CD14-positive monocyte (primary cell): Measurements from ENCODE around the gene DAP3. TPM values are rescaled to one million over a fixed set of nuclear protein-coding genes. Genes with fewer than 3 reads are reported as not detected.
A peak's percentile ranks its signal among the peaks of the same experiment; 100 is the strongest.

ENCODE experiments used
- DNase-seq, 3 donors: peaks; one replicate each; pipeline ENCODE4 v3.0.0-alpha.2; 2011 to 2022
- H2AFZ ChIP-seq: 2 replicates; pipeline ENCODE4 v1.6.0; 2012; ENCODE audit warnings: mild to moderate bottlenecking, low read depth, low read length, inconsistent platforms; ENCODE audit not compliant: insufficient read depth, poor library complexity, severe bottlenecking
- H3K27ac ChIP-seq, 2 donors: 1 replicate in 1 of 2; 2 replicates in 1 of 2; pipeline ENCODE4 v1.5.1; 2012 to 2013; ENCODE audit warnings: low read length in 2 of 2, control low read depth in 1 of 2, inconsistent platforms in 1 of 2, low read depth in 1 of 2, mild to moderate bottlenecking in 1 of 2
- H3K27me3 ChIP-seq, 2 donors: one replicate each; pipeline versions ENCODE4 v1.6.0 to v1.6.1; 2011 to 2013; ENCODE audit warnings: low read length in 2 of 2; ENCODE audit not compliant: control insufficient read depth in 2 of 2, insufficient read depth in 2 of 2
- H3K36me3 ChIP-seq, 2 donors: replicated peaks in 1 of 2; 1 replicate in 1 of 2; 2 replicates in 1 of 2; pipeline versions ENCODE4 v1.5.1 to v1.6.1; 2012 to 2013; ENCODE audit warnings: low read length in 2 of 2, control low read depth in 1 of 2, inconsistent platforms in 1 of 2, mild to moderate bottlenecking in 1 of 2; ENCODE audit not compliant: insufficient read depth in 2 of 2, control insufficient read depth in 1 of 2
- H3K4me1 ChIP-seq, 2 donors: 1 replicate in 1 of 2; 2 replicates in 1 of 2; pipeline versions ENCODE4 v1.5.1 to v1.6.1; 2012 to 2013; ENCODE audit warnings: low read length in 2 of 2, control low read depth in 1 of 2, inconsistent platforms in 1 of 2, mild to moderate bottlenecking in 1 of 2, moderate library complexity in 1 of 2; ENCODE audit not compliant: insufficient read depth in 2 of 2, control insufficient read depth in 1 of 2
- H3K4me2 ChIP-seq: replicated peaks from 2 replicates; pipeline ENCODE3; 2012; ENCODE audit warnings: low read length, moderate library complexity, mild to moderate bottlenecking; ENCODE audit not compliant: poor library complexity, severe bottlenecking; ENCODE audit errors: extremely low read depth
- H3K4me3 ChIP-seq, 3 experiments: fragments of 200-600 bp in 1 of 3; sonication (generic) in 1 of 3; replicated peaks in 1 of 3; 1 replicate in 2 of 3; 2 replicates in 1 of 3; pipeline ENCODE4 v1.5.1; 2011 to 2013; ENCODE audit warnings: low read length in 3 of 3, mild to moderate bottlenecking in 3 of 3, control low read depth in 2 of 3, low read depth in 2 of 3, inconsistent platforms in 1 of 3, moderate library complexity in 1 of 3
- H3K79me2 ChIP-seq: 2 replicates; pipeline ENCODE4 v1.6.0; 2012; ENCODE audit warnings: mild to moderate bottlenecking, control low read depth, inconsistent platforms, low read length, moderate library complexity; ENCODE audit not compliant: insufficient read depth
- H3K9ac ChIP-seq: 2 replicates; pipeline ENCODE4 v1.6.0; 2017; ENCODE audit warnings: low read length, mild to moderate bottlenecking; ENCODE audit not compliant: insufficient read depth, poor library complexity, severe bottlenecking
- H3K9me3 ChIP-seq, 2 donors: replicated peaks in 1 of 2; 1 replicate in 1 of 2; 2 replicates in 1 of 2; pipeline versions ENCODE4 v1.5.1 to v1.6.1; 2012 to 2013; ENCODE audit warnings: low read length in 2 of 2, control low read depth in 1 of 2; ENCODE audit not compliant: control insufficient read depth in 1 of 2, insufficient read depth in 1 of 2
- H4K20me1 ChIP-seq: 2 replicates; pipeline ENCODE4 v1.6.0; 2012; ENCODE audit warnings: mild to moderate bottlenecking, low read length, control low read depth, moderate library complexity; ENCODE audit not compliant: insufficient read depth
- H3K27ac Mint-ChIP-seq, 7 donors: one replicate each; pipeline ENCODE4 v1.8.0; 2020; ENCODE audit warnings: mild to moderate bottlenecking in 7 of 7, mixed read lengths in 7 of 7, moderate library complexity in 6 of 7, inconsistent platforms in 2 of 7
- H3K27me3 Mint-ChIP-seq, 3 donors: one replicate each; pipeline ENCODE4 v1.8.0; 2021 to 2022; ENCODE audit warnings: low read depth in 3 of 3, mild to moderate bottlenecking in 3 of 3, mixed read lengths in 3 of 3, moderate library complexity in 3 of 3, inconsistent platforms in 1 of 3
- H3K36me3 Mint-ChIP-seq, 2 donors: one replicate each; pipeline ENCODE4 v1.8.0; 2020; ENCODE audit warnings: mixed read lengths in 2 of 2, inconsistent platforms in 1 of 2, mild to moderate bottlenecking in 1 of 2
- H3K4me1 Mint-ChIP-seq: one replicate; pipeline ENCODE4 v1.8.0; 2020; ENCODE audit warnings: mild to moderate bottlenecking, mixed read lengths
- H3K4me3 Mint-ChIP-seq, 2 donors: one replicate each; pipeline ENCODE4 v1.8.0; 2020; ENCODE audit warnings: mild to moderate bottlenecking in 2 of 2, mixed read lengths in 2 of 2, moderate library complexity in 1 of 2
- H3K9me3 Mint-ChIP-seq, 7 donors: one replicate each; pipeline ENCODE4 v1.8.0; 2020 to 2022; ENCODE audit warnings: mixed read lengths in 7 of 7, mild to moderate bottlenecking in 6 of 7, moderate library complexity in 6 of 7, inconsistent platforms in 2 of 7
- WGBS: methylation state at CpG from one replicate; pipeline ENCODE4 v1.1.5; 2013; ENCODE audit warnings: missing lambda C conversion rate; ENCODE audit not compliant: insufficient coverage; 5-methylcytosine and 5-hydroxymethylcytosine counted together
- intact Hi-C, 2 donors: fragments of 100-400 bp; cut with micrococcal nuclease; formaldehyde crosslinking; loops; one replicate each; pipeline versions ENCODE4 v1.15.0 to v1.15.1; 2023
- polyA plus RNA-seq, 3 donors: library from polyadenylated mRNA; depleted of rRNA in 1 of 3; unstranded in 2 of 3; stranded (reverse) in 1 of 3; fragments of 300-500 nt in 2 of 3; fragments of >200 nt in 1 of 3; fragmentation: Illumina TruSeq in 2 of 3; gene quantifications; 1 replicate in 2 of 3; 2 replicates in 1 of 3; pipeline ENCODE4 v1.2.3, GENCODE V29; 2012 to 2021
- TF ChIP-seq, protein P1 (sequence below): fragments of 200-600 bp; IDR thresholded peaks from one replicate; pipeline ENCODE4 v1.8.0; 2022; ENCODE audit warnings: antibody characterized with exemption, mild to moderate bottlenecking

The DAP3 gene
- polyA plus RNA-seq, 3 donors, result 69.0 to 79.3 (median 72.7) TPM

DNA sequence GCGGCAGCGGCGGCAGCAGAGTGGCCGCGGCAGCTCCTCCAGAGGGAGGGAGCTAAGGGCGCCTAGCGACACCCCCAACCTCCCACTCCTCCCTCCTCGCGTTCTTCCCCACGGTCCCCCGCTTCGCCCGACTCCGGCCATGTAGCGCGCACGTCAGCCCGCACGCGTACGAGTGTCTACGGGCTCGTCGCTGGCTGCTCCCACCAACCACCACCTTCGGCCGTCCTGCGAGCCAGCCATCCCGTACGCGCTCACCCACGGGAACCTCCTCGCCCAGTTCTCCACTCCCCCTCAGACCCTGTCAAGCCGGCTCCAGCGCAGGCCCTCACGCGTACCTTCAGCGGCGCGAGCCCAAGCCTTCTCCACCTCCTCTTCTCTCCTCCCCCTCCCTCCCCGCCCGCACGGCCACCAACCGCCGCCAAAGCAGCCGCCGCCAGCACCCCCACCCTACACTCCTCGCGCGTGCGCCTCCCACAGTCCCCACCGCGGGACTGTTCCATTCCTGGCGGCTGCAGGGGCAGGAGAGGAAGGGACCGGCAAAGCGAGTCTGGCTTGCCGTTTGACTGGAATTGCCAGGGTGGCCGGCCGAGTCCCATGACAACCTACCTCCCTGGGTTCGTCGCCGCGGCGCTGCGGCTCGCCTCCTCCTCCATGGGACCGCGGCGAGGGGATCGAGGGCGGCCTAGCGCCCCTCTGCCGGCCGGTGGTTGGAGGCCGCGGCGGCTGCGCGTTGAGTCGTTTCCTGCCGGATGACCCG lies 389 bp upstream of the DAP3 start, which contains the start of gene YY1AP1:
Gene YY1AP1, minus strand, starts transcription at position 451 of the 757 bp plus-strand sequence. CDS start 8,338 bp downstream, outside the sequence.
- peaks cover 40% of the 10 kb centered on the region for H3K4me1 Mint-ChIP-seq
- H3K4me3 Mint-ChIP-seq, result peak within 1 kb of the TSS; percentile 95 to 98
- Histone ChIP-seq H3K4me1 (peaks cover 18 to 29% of the 10 kb centered on the region in 2 donors), H3K9me3 (peaks cover 6 to 7% of the 10 kb centered on the region in 2 donors), H4K20me1 (peaks cover 37% of the 10 kb centered on the region), H3K36me3 (peaks cover 15 to 30% of the 10 kb centered on the region in 2 donors), H3K27ac (peak within 1 kb of the TSS; percentile 89 to 96), H3K79me2 (peaks cover 98% of the 10 kb centered on the region), H3K4me3 (peak within 1 kb of the TSS; percentile 83 to 96 (median 91)), H3K4me2 (peak within 1 kb of the TSS; percentile 74), H3K27me3 (no peaks in the 10 kb centered on the region), H3K9ac (peak within 1 kb of the TSS; percentile 93), H2AFZ (peak within 1 kb of the TSS; percentile 89)
- intact Hi-C loops, result no loop called here
- H3K27me3 Mint-ChIP-seq, result no peaks in the 10 kb centered on the region
- H3K9me3 Mint-ChIP-seq, result peaks cover 9 to 15% (median 11%) of the 10 kb centered on the region in 7 donors
- peak within 1 kb of the TSS; percentile 94 to 98 (median 95) for H3K27ac Mint-ChIP-seq
- peaks cover 26 to 35% of the 10 kb centered on the region in 2 donors for H3K36me3 Mint-ChIP-seq
- TF ChIP-seq, protein P1, sequence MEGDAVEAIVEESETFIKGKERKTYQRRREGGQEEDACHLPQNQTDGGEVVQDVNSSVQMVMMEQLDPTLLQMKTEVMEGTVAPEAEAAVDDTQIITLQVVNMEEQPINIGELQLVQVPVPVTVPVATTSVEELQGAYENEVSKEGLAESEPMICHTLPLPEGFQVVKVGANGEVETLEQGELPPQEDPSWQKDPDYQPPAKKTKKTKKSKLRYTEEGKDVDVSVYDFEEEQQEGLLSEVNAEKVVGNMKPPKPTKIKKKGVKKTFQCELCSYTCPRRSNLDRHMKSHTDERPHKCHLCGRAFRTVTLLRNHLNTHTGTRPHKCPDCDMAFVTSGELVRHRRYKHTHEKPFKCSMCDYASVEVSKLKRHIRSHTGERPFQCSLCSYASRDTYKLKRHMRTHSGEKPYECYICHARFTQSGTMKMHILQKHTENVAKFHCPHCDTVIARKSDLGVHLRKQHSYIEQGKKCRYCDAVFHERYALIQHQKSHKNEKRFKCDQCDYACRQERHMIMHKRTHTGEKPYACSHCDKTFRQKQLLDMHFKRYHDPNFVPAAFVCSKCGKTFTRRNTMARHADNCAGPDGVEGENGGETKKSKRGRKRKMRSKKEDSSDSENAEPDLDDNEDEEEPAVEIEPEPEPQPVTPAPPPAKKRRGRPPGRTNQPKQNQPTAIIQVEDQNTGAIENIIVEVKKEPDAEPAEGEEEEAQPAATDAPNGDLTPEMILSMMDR, result no peak
- peak; percentile 79 to 86 (median 84) for DNase-seq
- WGBS, result under 1% methylated on average over 69 of the region's 81 CpGs

DNA sequence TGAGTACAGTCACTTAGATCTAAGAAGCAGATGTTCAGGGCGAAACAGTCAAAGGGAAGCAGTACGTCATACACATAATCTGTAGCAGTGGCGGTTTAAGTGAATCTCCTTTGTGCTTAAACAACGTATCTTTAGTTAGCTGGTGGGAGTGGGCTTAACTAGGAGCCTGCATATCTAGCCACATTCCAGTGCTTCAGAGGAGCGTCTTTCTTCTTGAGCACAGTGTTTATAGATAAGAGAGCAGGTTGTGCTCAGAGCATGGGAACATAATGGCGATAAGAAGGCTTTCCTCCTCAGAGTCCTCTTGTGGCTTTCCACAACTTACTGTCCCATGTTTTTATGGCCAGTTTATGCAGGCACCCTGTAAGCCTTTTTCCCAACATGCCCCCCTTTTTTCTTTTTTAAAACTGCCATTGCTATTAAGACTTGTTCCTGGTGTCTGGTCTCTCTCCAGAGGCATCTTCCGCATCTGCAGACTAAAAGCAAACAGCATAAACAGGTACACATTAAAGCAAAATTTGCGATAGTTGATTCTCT lies 3.2 kb downstream of the DAP3 start:
- H3K4me2 ChIP-seq, result no peak overlapping the region
- no peak overlapping the region for H3K27ac ChIP-seq
- TF ChIP-seq, protein P1, result no peak

More for the DNA sequence above, 3.2 kb downstream of the DAP3 start:
- no peaks in the 10 kb centered on the region for H3K27me3 ChIP-seq
- peaks cover 15 to 28% of the 10 kb centered on the region in 2 donors for H3K36me3 ChIP-seq
- H3K4me1 Mint-ChIP-seq, result peaks cover 22% of the 10 kb centered on the region
- H3K9me3 ChIP-seq, result peaks cover 7% of the 10 kb centered on the region in 2 donors
- intact Hi-C loops, result no loop called here
- no CpG with 5 or more reads among the region's 8 CpGs for WGBS
- H3K4me3 ChIP-seq, result no peak overlapping the region
- peaks cover 21 to 25% of the 10 kb centered on the region in 2 donors for H3K36me3 Mint-ChIP-seq
- H3K27me3 Mint-ChIP-seq, result no peaks in the 10 kb centered on the region
- no peak for DNase-seq
- no peak overlapping the region for H3K9ac ChIP-seq
- peaks cover 9 to 15% (median 11%) of the 10 kb centered on the region in 7 donors for H3K9me3 Mint-ChIP-seq
- H3K4me1 ChIP-seq, result peaks cover 8 to 11% of the 10 kb centered on the region in 2 donors
- no peak overlapping the region for H2AFZ ChIP-seq
- peaks cover 35% of the 10 kb centered on the region for H4K20me1 ChIP-seq
- H3K79me2 ChIP-seq, result peaks cover 98% of the 10 kb centered on the region
- no peak overlapping the region for H3K4me3 Mint-ChIP-seq
- H3K27ac Mint-ChIP-seq, result peak overlapping the region in 2 of 7 donors; percentile 26 to 77
